ENCODE data around the gene PNLIP.

Gene PNLIP

GRCh38 chr10:116540814-116541213 lies 4.9 kb upstream of the PNLIP start:
- no peak overlapping the region for H3K9ac ChIP-seq (ENCODE audit: low read depth, low read length)
- no peak overlapping the region for H3K4me3 ChIP-seq (ENCODE audit: low read length)
- peaks cover 8% of the 10 kb centered on the region for H3K4me1 ChIP-seq (ENCODE audit: insufficient read depth, low read length)
- peaks cover 15% of the 10 kb centered on the region for H3K9me3 ChIP-seq (ENCODE audit: insufficient read depth, low read depth, low read length)
- WGBS: 94% methylated on average over 2 of the region's 2 CpGs
- H3K27me3 ChIP-seq (ENCODE audit: insufficient read depth, low read length): no peaks in the 10 kb centered on the region
- H3K36me3 ChIP-seq (ENCODE audit: insufficient read depth, low read length): no peaks in the 10 kb centered on the region
- H3K27ac ChIP-seq (ENCODE audit: low read depth, low read length): no peak overlapping the region

GRCh38 chr10:116542007-116542677 lies 3.6 kb upstream of the PNLIP start:
- Histone ChIP-seq H3K4me3 (ENCODE audit: low read length) (no peak overlapping the region), H3K36me3 (ENCODE audit: insufficient read depth, low read length) (no peaks in the 10 kb centered on the region)

GRCh38 chr10:116545122-116545521 lies 609 bp upstream of the PNLIP start:
- no peak overlapping the region for H3K4me3 ChIP-seq (ENCODE audit: low read length)
- no peaks in the 10 kb centered on the region for H3K27me3 ChIP-seq (ENCODE audit: insufficient read depth, low read length)
- H3K9ac ChIP-seq (ENCODE audit: low read depth, low read length): no peak overlapping the region
- H3K9me3 ChIP-seq (ENCODE audit: insufficient read depth, low read depth, low read length): no peaks in the 10 kb centered on the region
- 100% methylated on average over 1 of the region's 1 CpG for whole genome bisulfite sequencing
- H3K27ac ChIP-seq (ENCODE audit: low read depth, low read length): no peak overlapping the region
- no peaks in the 10 kb centered on the region for H3K36me3 ChIP-seq (ENCODE audit: insufficient read depth, low read length)
- peaks cover 8% of the 10 kb centered on the region for H3K4me1 ChIP-seq (ENCODE audit: insufficient read depth, low read length)

More at GRCh38 chr10:116542007-116542677, 3.6 kb upstream of the PNLIP start:
- no peaks in the 10 kb centered on the region for H3K27me3 ChIP-seq (ENCODE audit: insufficient read depth, low read length)
- H3K9me3 ChIP-seq (ENCODE audit: insufficient read depth, low read depth, low read length): peaks cover 15% of the 10 kb centered on the region
- H3K9ac ChIP-seq (ENCODE audit: low read depth, low read length): no peak overlapping the region
- no peak overlapping the region for H3K27ac ChIP-seq (ENCODE audit: low read depth, low read length)
- peaks cover 8% of the 10 kb centered on the region for H3K4me1 ChIP-seq (ENCODE audit: insufficient read depth, low read length)

- Histone ChIP-seq H3K36me3 (ENCODE audit: insufficient read depth, low read length) (no peaks in the 10 kb centered on the region), H3K9me3 (ENCODE audit: insufficient read depth, low read depth, low read length) (no peaks in the 10 kb centered on the region), H3K4me3 (ENCODE audit: low read length) (no peak overlapping the region), H3K27ac (ENCODE audit: low read depth, low read length) (no peak overlapping the region), H3K27me3 (ENCODE audit: insufficient read depth, low read length) (no peaks in the 10 kb centered on the region), H3K4me1 (ENCODE audit: insufficient read depth, low read length) (no peaks in the 10 kb centered on the region), H3K9ac (ENCODE audit: low read depth, low read length) (no peak overlapping the region)
- WGBS: 91% methylated on average over 5 of the region's 5 CpGs
Measured at GRCh38 chr10:116548301-116548700, 2.6 kb downstream of the PNLIP start.

- no peaks in the 10 kb centered on the region for H3K27me3 ChIP-seq (ENCODE audit: insufficient read depth, low read length)
- H3K4me1 ChIP-seq (ENCODE audit: insufficient read depth, low read length): peaks cover 13% of the 10 kb centered on the region
- H3K27ac ChIP-seq (ENCODE audit: low read depth, low read length): no peak overlapping the region
- no peak overlapping the region for H3K4me3 ChIP-seq (ENCODE audit: low read length)
- 96% methylated on average over 12 of the region's 13 CpGs for WGBS
- H3K9me3 ChIP-seq (ENCODE audit: insufficient read depth, low read depth, low read length): no peaks in the 10 kb centered on the region
- H3K36me3 ChIP-seq (ENCODE audit: insufficient read depth, low read length): no peaks in the 10 kb centered on the region
- H3K9ac ChIP-seq (ENCODE audit: low read depth, low read length): no peak overlapping the region
Measured at GRCh38 chr10:116553378-116553980, 7.7 kb downstream of the PNLIP start.

GRCh38 chr10:116554628-116555027 lies 8.9 kb downstream of the PNLIP start:
- Histone ChIP-seq H3K27me3 (ENCODE audit: insufficient read depth, low read length) (no peaks in the 10 kb centered on the region), H3K9ac (ENCODE audit: low read depth, low read length) (no peak overlapping the region), H3K9me3 (ENCODE audit: insufficient read depth, low read depth, low read length) (no peaks in the 10 kb centered on the region), H3K36me3 (ENCODE audit: insufficient read depth, low read length) (no peaks in the 10 kb centered on the region), H3K27ac (ENCODE audit: low read depth, low read length) (no peak overlapping the region), H3K4me3 (ENCODE audit: low read length) (no peak overlapping the region), H3K4me1 (ENCODE audit: insufficient read depth, low read length) (peaks cover 13% of the 10 kb centered on the region)
- WGBS: 88% methylated on average over 5 of the region's 5 CpGs

GRCh38 chr10:116555880-116556279 lies 10.1 kb downstream of the PNLIP start:
- Histone ChIP-seq H3K4me1 (ENCODE audit: insufficient read depth, low read length) (peaks cover 13% of the 10 kb centered on the region), H3K36me3 (ENCODE audit: insufficient read depth, low read length) (no peaks in the 10 kb centered on the region), H3K27ac (ENCODE audit: low read depth, low read length) (no peak overlapping the region), H3K27me3 (ENCODE audit: insufficient read depth, low read length) (no peaks in the 10 kb centered on the region), H3K9ac (ENCODE audit: low read depth, low read length) (no peak overlapping the region), H3K9me3 (ENCODE audit: insufficient read depth, low read depth, low read length) (no peaks in the 10 kb centered on the region), H3K4me3 (ENCODE audit: low read length) (no peak overlapping the region)
- WGBS: 85% methylated on average over 5 of the region's 6 CpGs

- H3K9me3 ChIP-seq (ENCODE audit: insufficient read depth, low read depth, low read length): no peaks in the 10 kb centered on the region
- no peak overlapping the region for H3K9ac ChIP-seq (ENCODE audit: low read depth, low read length)
- no peaks in the 10 kb centered on the region for H3K27me3 ChIP-seq (ENCODE audit: insufficient read depth, low read length)
- WGBS: 94% methylated on average over 5 of the region's 5 CpGs
- H3K36me3 ChIP-seq (ENCODE audit: insufficient read depth, low read length): no peaks in the 10 kb centered on the region
- H3K4me3 ChIP-seq (ENCODE audit: low read length): no peak overlapping the region
- H3K4me1 ChIP-seq (ENCODE audit: insufficient read depth, low read length): peaks cover 13% of the 10 kb centered on the region
- H3K27ac ChIP-seq (ENCODE audit: low read depth, low read length): no peak overlapping the region
Measured at GRCh38 chr10:116557305-116557880, 11.7 kb downstream of the PNLIP start.

- Histone ChIP-seq H3K4me3 (ENCODE audit: low read length) (no peak overlapping the region), H3K36me3 (ENCODE audit: insufficient read depth, low read length) (no peaks in the 10 kb centered on the region), H3K9me3 (ENCODE audit: insufficient read depth, low read depth, low read length) (no peaks in the 10 kb centered on the region), H3K4me1 (ENCODE audit: insufficient read depth, low read length) (no peaks in the 10 kb centered on the region), H3K9ac (ENCODE audit: low read depth, low read length) (no peak overlapping the region), H3K27ac (ENCODE audit: low read depth, low read length) (no peak overlapping the region), H3K27me3 (ENCODE audit: insufficient read depth, low read length) (no peaks in the 10 kb centered on the region)
- 94% methylated on average over 8 of the region's 8 CpGs for WGBS
Measured at GRCh38 chr10:116565534-116565933, 19.8 kb downstream of the PNLIP start.

GRCh38 chr10:116566932-116567331 lies 21.2 kb downstream of the PNLIP start:
- H3K36me3 ChIP-seq (ENCODE audit: insufficient read depth, low read length): no peaks in the 10 kb centered on the region
- no peak overlapping the region for H3K9ac ChIP-seq (ENCODE audit: low read depth, low read length)
- H3K27ac ChIP-seq (ENCODE audit: low read depth, low read length): no peak overlapping the region
- no peaks in the 10 kb centered on the region for H3K4me1 ChIP-seq (ENCODE audit: insufficient read depth, low read length)
- H3K9me3 ChIP-seq (ENCODE audit: insufficient read depth, low read depth, low read length): no peaks in the 10 kb centered on the region
- no peak overlapping the region for H3K4me3 ChIP-seq (ENCODE audit: low read length)
- no peaks in the 10 kb centered on the region for H3K27me3 ChIP-seq (ENCODE audit: insufficient read depth, low read length)

- H3K4me3 ChIP-seq (ENCODE audit: low read length): no peak overlapping the region
- no peaks in the 10 kb centered on the region for H3K4me1 ChIP-seq (ENCODE audit: insufficient read depth, low read length)
- H3K27ac ChIP-seq (ENCODE audit: low read depth, low read length): no peak overlapping the region
- no peak overlapping the region for H3K9ac ChIP-seq (ENCODE audit: low read depth, low read length)
- H3K9me3 ChIP-seq (ENCODE audit: insufficient read depth, low read depth, low read length): no peaks in the 10 kb centered on the region
- no peaks in the 10 kb centered on the region for H3K36me3 ChIP-seq (ENCODE audit: insufficient read depth, low read length)
- H3K27me3 ChIP-seq (ENCODE audit: insufficient read depth, low read length): no peaks in the 10 kb centered on the region
- 96% methylated on average over 2 of the region's 3 CpGs for WGBS
Measured at GRCh38 chr10:116567335-116567734, 21.6 kb downstream of the PNLIP start.
